ENCODE results near the gene POLR2F. TPM values are rescaled to one million over a fixed set of nuclear protein-coding genes. Genes with fewer than 3 reads are reported as not detected.

The POLR2F gene
- total and polyA plus RNA-seq, 9 of the 15 experiments (the other 6 are each of a cell fraction or from before 2014, with no cell fraction given) = 98.9 to 410 (median 168) TPM

DNA sequence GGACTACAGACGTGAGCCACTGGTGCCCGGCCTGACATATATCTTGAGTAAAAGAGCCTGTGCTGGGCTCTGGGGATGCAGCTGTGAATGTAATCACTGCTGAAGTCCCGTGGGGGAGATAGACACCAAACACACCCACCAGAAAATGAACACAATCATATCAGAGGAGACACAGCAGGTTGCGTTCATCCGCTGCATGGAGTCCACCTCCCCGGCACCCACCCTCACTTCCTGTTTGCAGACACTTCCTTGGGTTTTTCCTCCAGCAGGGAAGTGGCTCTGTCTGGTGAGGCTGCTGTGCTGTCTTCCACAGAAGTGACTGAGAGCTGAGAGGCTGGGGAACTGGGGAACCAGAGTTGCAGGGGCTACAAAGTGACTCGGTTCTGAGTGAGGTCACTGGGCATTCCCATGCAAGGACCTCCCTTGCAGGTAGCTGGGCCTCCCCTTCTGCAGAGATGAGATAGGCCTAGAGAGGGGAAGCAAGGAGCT is 40.2 kb upstream of the POLR2F start (continued):
- TF ChIP-seq CCNT2 (IDR thresholded peaks at IDR 0.05; ENCODE audit: borderline replicate concordance, extremely low read depth, insufficient read length, low read depth, low read length) (no peak), CXXC5 (CRISPR knock-in tag; IDR thresholded peaks at IDR 0.05) (no peak), NCOA1 (IDR thresholded peaks at IDR 0.05; ENCODE audit: low read depth) (no peak), FUS (optimal IDR thresholded peaks at IDR 0.05; ENCODE audit: low read depth, low read length) (no peak), ZNF197 (CRISPR knock-in tag; IDR thresholded peaks at IDR 0.05; ENCODE audit: low read depth) (no peak), NCOR1 (IDR thresholded peaks at IDR 0.05) (peak; percentile 4; the same call in 1 of the 2 replicates), CBFA2T3 (IDR thresholded peaks at IDR 0.05) (peak; percentile 75), POLR2AphosphoS2 (IDR thresholded peaks at IDR 0.05; ENCODE audit: low read length) (no peak), ETV1 (tag; conservative IDR thresholded peaks at IDR 0.05; ENCODE audit: low read depth) (no peak), ARID1B (IDR thresholded peaks at IDR 0.05) (0 out of 2 replicates have a peak, but pooled peaks have one; percentile 11)
- TF ChIP-seq, protein P1, sequence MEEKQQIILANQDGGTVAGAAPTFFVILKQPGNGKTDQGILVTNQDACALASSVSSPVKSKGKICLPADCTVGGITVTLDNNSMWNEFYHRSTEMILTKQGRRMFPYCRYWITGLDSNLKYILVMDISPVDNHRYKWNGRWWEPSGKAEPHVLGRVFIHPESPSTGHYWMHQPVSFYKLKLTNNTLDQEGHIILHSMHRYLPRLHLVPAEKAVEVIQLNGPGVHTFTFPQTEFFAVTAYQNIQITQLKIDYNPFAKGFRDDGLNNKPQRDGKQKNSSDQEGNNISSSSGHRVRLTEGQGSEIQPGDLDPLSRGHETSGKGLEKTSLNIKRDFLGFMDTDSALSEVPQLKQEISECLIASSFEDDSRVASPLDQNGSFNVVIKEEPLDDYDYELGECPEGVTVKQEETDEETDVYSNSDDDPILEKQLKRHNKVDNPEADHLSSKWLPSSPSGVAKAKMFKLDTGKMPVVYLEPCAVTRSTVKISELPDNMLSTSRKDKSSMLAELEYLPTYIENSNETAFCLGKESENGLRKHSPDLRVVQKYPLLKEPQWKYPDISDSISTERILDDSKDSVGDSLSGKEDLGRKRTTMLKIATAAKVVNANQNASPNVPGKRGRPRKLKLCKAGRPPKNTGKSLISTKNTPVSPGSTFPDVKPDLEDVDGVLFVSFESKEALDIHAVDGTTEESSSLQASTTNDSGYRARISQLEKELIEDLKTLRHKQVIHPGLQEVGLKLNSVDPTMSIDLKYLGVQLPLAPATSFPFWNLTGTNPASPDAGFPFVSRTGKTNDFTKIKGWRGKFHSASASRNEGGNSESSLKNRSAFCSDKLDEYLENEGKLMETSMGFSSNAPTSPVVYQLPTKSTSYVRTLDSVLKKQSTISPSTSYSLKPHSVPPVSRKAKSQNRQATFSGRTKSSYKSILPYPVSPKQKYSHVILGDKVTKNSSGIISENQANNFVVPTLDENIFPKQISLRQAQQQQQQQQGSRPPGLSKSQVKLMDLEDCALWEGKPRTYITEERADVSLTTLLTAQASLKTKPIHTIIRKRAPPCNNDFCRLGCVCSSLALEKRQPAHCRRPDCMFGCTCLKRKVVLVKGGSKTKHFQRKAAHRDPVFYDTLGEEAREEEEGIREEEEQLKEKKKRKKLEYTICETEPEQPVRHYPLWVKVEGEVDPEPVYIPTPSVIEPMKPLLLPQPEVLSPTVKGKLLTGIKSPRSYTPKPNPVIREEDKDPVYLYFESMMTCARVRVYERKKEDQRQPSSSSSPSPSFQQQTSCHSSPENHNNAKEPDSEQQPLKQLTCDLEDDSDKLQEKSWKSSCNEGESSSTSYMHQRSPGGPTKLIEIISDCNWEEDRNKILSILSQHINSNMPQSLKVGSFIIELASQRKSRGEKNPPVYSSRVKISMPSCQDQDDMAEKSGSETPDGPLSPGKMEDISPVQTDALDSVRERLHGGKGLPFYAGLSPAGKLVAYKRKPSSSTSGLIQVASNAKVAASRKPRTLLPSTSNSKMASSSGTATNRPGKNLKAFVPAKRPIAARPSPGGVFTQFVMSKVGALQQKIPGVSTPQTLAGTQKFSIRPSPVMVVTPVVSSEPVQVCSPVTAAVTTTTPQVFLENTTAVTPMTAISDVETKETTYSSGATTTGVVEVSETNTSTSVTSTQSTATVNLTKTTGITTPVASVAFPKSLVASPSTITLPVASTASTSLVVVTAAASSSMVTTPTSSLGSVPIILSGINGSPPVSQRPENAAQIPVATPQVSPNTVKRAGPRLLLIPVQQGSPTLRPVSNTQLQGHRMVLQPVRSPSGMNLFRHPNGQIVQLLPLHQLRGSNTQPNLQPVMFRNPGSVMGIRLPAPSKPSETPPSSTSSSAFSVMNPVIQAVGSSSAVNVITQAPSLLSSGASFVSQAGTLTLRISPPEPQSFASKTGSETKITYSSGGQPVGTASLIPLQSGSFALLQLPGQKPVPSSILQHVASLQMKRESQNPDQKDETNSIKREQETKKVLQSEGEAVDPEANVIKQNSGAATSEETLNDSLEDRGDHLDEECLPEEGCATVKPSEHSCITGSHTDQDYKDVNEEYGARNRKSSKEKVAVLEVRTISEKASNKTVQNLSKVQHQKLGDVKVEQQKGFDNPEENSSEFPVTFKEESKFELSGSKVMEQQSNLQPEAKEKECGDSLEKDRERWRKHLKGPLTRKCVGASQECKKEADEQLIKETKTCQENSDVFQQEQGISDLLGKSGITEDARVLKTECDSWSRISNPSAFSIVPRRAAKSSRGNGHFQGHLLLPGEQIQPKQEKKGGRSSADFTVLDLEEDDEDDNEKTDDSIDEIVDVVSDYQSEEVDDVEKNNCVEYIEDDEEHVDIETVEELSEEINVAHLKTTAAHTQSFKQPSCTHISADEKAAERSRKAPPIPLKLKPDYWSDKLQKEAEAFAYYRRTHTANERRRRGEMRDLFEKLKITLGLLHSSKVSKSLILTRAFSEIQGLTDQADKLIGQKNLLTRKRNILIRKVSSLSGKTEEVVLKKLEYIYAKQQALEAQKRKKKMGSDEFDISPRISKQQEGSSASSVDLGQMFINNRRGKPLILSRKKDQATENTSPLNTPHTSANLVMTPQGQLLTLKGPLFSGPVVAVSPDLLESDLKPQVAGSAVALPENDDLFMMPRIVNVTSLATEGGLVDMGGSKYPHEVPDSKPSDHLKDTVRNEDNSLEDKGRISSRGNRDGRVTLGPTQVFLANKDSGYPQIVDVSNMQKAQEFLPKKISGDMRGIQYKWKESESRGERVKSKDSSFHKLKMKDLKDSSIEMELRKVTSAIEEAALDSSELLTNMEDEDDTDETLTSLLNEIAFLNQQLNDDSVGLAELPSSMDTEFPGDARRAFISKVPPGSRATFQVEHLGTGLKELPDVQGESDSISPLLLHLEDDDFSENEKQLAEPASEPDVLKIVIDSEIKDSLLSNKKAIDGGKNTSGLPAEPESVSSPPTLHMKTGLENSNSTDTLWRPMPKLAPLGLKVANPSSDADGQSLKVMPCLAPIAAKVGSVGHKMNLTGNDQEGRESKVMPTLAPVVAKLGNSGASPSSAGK (IDR thresholded peaks at IDR 0.05) = no peak
- TF ChIP-seq, protein P2, sequence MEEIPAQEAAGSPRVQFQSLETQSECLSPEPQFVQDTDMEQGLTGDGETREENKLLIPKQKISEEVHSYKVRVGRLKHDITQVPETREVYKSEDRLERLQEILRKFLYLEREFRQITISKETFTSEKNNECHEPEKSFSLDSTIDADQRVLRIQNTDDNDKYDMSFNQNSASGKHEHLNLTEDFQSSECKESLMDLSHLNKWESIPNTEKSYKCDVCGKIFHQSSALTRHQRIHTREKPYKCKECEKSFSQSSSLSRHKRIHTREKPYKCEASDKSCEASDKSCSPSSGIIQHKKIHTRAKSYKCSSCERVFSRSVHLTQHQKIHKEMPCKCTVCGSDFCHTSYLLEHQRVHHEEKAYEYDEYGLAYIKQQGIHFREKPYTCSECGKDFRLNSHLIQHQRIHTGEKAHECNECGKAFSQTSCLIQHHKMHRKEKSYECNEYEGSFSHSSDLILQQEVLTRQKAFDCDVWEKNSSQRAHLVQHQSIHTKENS (CRISPR knock-in tag; IDR thresholded peaks at IDR 0.05) = no peak
- TF ChIP-seq, protein P3, sequence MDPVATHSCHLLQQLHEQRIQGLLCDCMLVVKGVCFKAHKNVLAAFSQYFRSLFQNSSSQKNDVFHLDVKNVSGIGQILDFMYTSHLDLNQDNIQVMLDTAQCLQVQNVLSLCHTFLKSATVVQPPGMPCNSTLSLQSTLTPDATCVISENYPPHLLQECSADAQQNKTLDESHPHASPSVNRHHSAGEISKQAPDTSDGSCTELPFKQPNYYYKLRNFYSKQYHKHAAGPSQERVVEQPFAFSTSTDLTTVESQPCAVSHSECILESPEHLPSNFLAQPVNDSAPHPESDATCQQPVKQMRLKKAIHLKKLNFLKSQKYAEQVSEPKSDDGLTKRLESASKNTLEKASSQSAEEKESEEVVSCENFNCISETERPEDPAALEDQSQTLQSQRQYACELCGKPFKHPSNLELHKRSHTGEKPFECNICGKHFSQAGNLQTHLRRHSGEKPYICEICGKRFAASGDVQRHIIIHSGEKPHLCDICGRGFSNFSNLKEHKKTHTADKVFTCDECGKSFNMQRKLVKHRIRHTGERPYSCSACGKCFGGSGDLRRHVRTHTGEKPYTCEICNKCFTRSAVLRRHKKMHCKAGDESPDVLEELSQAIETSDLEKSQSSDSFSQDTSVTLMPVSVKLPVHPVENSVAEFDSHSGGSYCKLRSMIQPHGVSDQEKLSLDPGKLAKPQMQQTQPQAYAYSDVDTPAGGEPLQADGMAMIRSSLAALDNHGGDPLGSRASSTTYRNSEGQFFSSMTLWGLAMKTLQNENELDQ (CRISPR knock-in tag; IDR thresholded peaks at IDR 0.05; ENCODE audit: borderline replicate concordance) = no peak
